Endothelial cell of umbilical vein (primary cell): ENCODE data around the gene DENND1C. TPM values are rescaled to one million over a fixed set of nuclear protein-coding genes. Genes with fewer than 3 reads are reported as not detected.
"Not testable (repeated sequence)": the region's sequence is repeated elsewhere in the genome, so short reads cannot be mapped to it uniquely, and the experiment has no call there.

Experiments
- BruUV-seq: library from RNA; stranded (reverse); fragments of 400-500 nt; replicated peaks from 2 replicates; lab custom pipeline; 2021; lab: Mats Ljungman, UMichigan
- CTCF ChIA-PET: fragments of 300-600, 350-600 bp; sonication (Branson Sonifier 250); formaldehyde crosslinking; loops from one replicate; lab custom pipeline; 2021; ENCODE audit warnings: antibody characterized with exemption, inconsistent platforms; lab: Charles Lee
- POLR2A ChIA-PET: fragments of 300-600, 350-600 bp; sonication (Branson Sonifier 250); formaldehyde crosslinking; loops from one replicate; lab custom pipeline; 2021; ENCODE audit warnings: antibody characterized with exemption, inconsistent platforms; lab: Charles Lee
- DNase-seq: peaks from one replicate; pipeline ENCODE4 v3.0.0-alpha.2; 2011; ENCODE audit warnings: low read depth, low spot score
- FAIRE-seq: peaks from 2 replicates; lab custom pipeline; 2011; peaks lifted over from hg19 to GRCh38; lab: Jason Lieb, UNC
- H2AFZ ChIP-seq: 2 replicates; pipeline ENCODE4 v1.6.0; 2012; ENCODE audit warnings: low read depth, low read length, control low read depth, inconsistent platforms
- H3K27ac ChIP-seq: 2 replicates; pipeline ENCODE4 v1.5.1; 2011; ENCODE audit warnings: low read depth, mild to moderate bottlenecking, control low read depth, low read length, moderate library complexity; ENCODE audit not compliant: insufficient read depth
- H3K27me3 ChIP-seq, 2 experiments: 2 replicates each; pipeline versions ENCODE4 v1.6.0 to v1.6.1; 2011; ENCODE audit warnings: low read length in 2 of 2, mixed read lengths in 1 of 2; ENCODE audit not compliant: control insufficient read depth in 2 of 2, insufficient read depth in 2 of 2
- H3K36me3 ChIP-seq, 2 experiments: 2 replicates in 1 of 2; 3 replicates in 1 of 2; pipeline ENCODE4 v1.5.1; 2011; ENCODE audit warnings: low read length in 2 of 2, mild to moderate bottlenecking in 1 of 2, moderate library complexity in 1 of 2; ENCODE audit not compliant: control insufficient read depth in 2 of 2, insufficient read depth in 2 of 2; ENCODE audit errors: extremely low read depth in 1 of 2
- H3K4me1 ChIP-seq: 3 replicates; pipeline ENCODE4 v1.5.1; 2011; ENCODE audit warnings: mild to moderate bottlenecking, low read length; ENCODE audit not compliant: control insufficient read depth, insufficient read depth; ENCODE audit errors: extremely low read depth
- H3K4me2 ChIP-seq: 2 replicates; pipeline ENCODE4 v1.6.1; 2011; ENCODE audit warnings: low read length, control low read depth, mixed read lengths; ENCODE audit not compliant: insufficient read depth
- H3K4me3 ChIP-seq, 3 experiments: fragments of 200-600 bp in 1 of 3; sonication (generic), shearing (Covaris generic) in 1 of 3; replicated peaks in 1 of 3; 2 replicates each; pipeline ENCODE4 v1.5.1; 2011 to 2016; ENCODE audit warnings: control low read depth in 3 of 3, low read length in 3 of 3, mild to moderate bottlenecking in 2 of 3, inconsistent platforms in 1 of 3, low read depth in 1 of 3, moderate library complexity in 1 of 3; ENCODE audit not compliant: insufficient read depth in 1 of 3
- H3K79me2 ChIP-seq: 2 replicates; pipeline ENCODE4 v1.6.0; 2012; ENCODE audit warnings: low read length, inconsistent platforms; ENCODE audit not compliant: control insufficient read depth, insufficient read depth
- H3K9ac ChIP-seq: replicated peaks from 2 replicates; pipeline ENCODE3; 2011; ENCODE audit warnings: low read length, control low read depth; ENCODE audit not compliant: insufficient read depth; ENCODE audit errors: extremely low read depth
- H3K9me1 ChIP-seq: replicated peaks from 3 replicates; pipeline ENCODE4 v1.6.0; 2011; ENCODE audit warnings: mild to moderate bottlenecking, low read length; ENCODE audit not compliant: control insufficient read depth, insufficient read depth; ENCODE audit errors: extremely low read depth
- H3K9me3 ChIP-seq: replicated peaks from 2 replicates; pipeline ENCODE4 v1.5.1; 2012; ENCODE audit warnings: low read length, inconsistent platforms; ENCODE audit not compliant: control insufficient read depth, insufficient read depth
- H4K20me1 ChIP-seq: replicated peaks from 2 replicates; pipeline ENCODE3; 2011; ENCODE audit warnings: mild to moderate bottlenecking, low read length; ENCODE audit not compliant: control insufficient read depth, insufficient read depth; ENCODE audit errors: extremely low read depth
- EZH2 ChIP-seq: IDR thresholded peaks from 2 replicates; pipeline ENCODE4 v1.6.1; 2012; ENCODE audit warnings: borderline replicate concordance, low read depth, mild to moderate bottlenecking, moderate library complexity, low read length, inconsistent platforms; ENCODE audit not compliant: severe bottlenecking
- FOS ChIP-seq: IDR thresholded peaks from 2 replicates; pipeline ENCODE4 v1.6.1; 2011; ENCODE audit warnings: mild to moderate bottlenecking, low read length, moderate library complexity, borderline replicate concordance; ENCODE audit not compliant: insufficient read depth
- MAX ChIP-seq: IDR thresholded peaks from 2 replicates; pipeline ENCODE4 v1.6.1; 2011; ENCODE audit not compliant: insufficient read depth, insufficient read length
- MYC ChIP-seq: IDR thresholded peaks from one replicate; pipeline ENCODE4 v1.6.1; 2011; ENCODE audit warnings: mild to moderate bottlenecking, low read depth, low read length
- POLR2A ChIP-seq: IDR thresholded peaks from 2 replicates; pipeline ENCODE4 v1.6.1; 2012; ENCODE audit warnings: low read depth, mild to moderate bottlenecking, control low read depth, low read length
- dilution Hi-C: fragments of 300-500 bp; cut with MboI; formaldehyde crosslinking; loops from one replicate; pipeline ENCODE4 v1.15.0; 2019; ENCODE audit warnings: low sequenced_read_pairs; ENCODE audit not compliant: extremely low pct_ligation_motif_present
- intact Hi-C: fragments of 100-400 bp; cut with micrococcal nuclease; formaldehyde crosslinking; loops from one replicate; pipeline ENCODE4 v1.10.0; 2022
- polyA plus RNA-seq, 4 experiments: library from polyadenylated mRNA; depleted of rRNA in 3 of 4; stranded (reverse) in 3 of 4; unstranded in 1 of 4; fragments of >200 nt; gene quantifications; 2 replicates each; pipeline versions ENCODE4 v1.2.1 to v1.2.3, GENCODE V29; 2011 to 2012; ENCODE audit warnings: missing spikeins in 1 of 4
- total RNA-seq: library from RNA; stranded (reverse); gene quantifications from 2 replicates; pipeline ENCODE4 v1.2.3, GENCODE V29; 2021

The DENND1C gene
- total and polyA plus RNA-seq, 2 donors (not counting 3 experiments of a cell fraction or from before 2014, with no cell fraction given): not detected

- no peaks in the 10 kb centered on the region for H3K36me3 ChIP-seq
- no TSS peak for BruUV-seq
- no peaks in the 10 kb centered on the region for H3K9me1 ChIP-seq
- TF ChIP-seq FOS (no peak), POLR2A (no peak), EZH2 (no peak), MYC (no peak), MAX (no peak)
- H3K27me3 ChIP-seq: no peaks in the 10 kb centered on the region
- peak overlapping the region; percentile 51 for H2AFZ ChIP-seq
- H3K4me1 ChIP-seq: no peaks in the 10 kb centered on the region
- no peak overlapping the region for H3K4me3 ChIP-seq
- no peaks in the 10 kb centered on the region for H3K79me2 ChIP-seq
- ChIA-PET POLR2A (interaction anchor here (0.6 kb wide), 1 partner anchor 8 kb away, joined by 6 read pairs; no protein-coding TSS in a partner anchor), CTCF (interaction anchor here (0.9 kb wide), 1 partner anchor 18 kb away, joined by 5 read pairs; no protein-coding TSS in a partner anchor)
- dilution Hi-C loops: no loop called here
- no peak overlapping the region for H3K4me2 ChIP-seq
- DNase-seq (no peak), FAIRE-seq (no peak)
- intact Hi-C loops: no loop called here
- H3K9ac ChIP-seq: no peak overlapping the region
- H4K20me1 ChIP-seq: no peaks in the 10 kb centered on the region
- H3K9me3 ChIP-seq: no peaks in the 10 kb centered on the region
- no peak overlapping the region for H3K27ac ChIP-seq
Observed at GRCh38 chr19:6509118-6509971, 27.8 kb upstream of the DENND1C start.

- dilution Hi-C loops, DNase-seq, H3K4me3 ChIP-seq, FAIRE-seq, H4K20me1 ChIP-seq, H3K79me2 ChIP-seq, intact Hi-C loops, H3K36me3 ChIP-seq, BruUV-seq, H3K27ac ChIP-seq, H3K9ac ChIP-seq, H3K9me1 ChIP-seq, H2AFZ ChIP-seq, H3K27me3 ChIP-seq, H3K4me1 ChIP-seq, H3K4me2 ChIP-seq, POLR2A ChIA-PET, H3K9me3 ChIP-seq: not testable (repeated sequence)
- CTCF ChIA-PET: interaction anchor here (0.7 to 2.6 kb wide), 2 partner anchors 8 to 125 kb away, joined by 4 to 8 read pairs; no protein-coding TSS in a partner anchor
Observed at GRCh38 chr19:6508028-6508771, 26.6 kb upstream of the DENND1C start.
